Measurements from ENCODE around the gene ZNF652.

The ZNF652 gene

DNA sequence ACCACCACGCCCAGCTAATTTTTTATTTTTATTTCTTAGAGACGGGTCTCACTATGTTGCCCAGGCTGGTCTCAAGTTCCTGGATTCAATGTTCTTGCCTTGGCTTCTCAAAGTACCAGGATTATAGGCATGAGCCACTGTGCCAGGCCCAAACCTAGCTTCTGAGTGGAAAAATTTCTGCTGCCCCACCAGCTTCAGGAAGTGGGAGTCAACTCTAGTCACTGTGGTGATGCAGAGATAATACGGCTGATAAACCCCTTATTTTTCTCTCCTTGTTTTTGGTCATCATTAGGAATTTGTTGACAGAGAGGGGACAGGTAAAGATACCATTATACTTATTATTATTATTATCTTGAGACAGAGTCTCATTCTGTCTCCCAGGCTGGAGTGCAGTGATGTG, 103.7 kb downstream of the ZNF652 start:
- no peak for DNase-seq (ENCODE audit: low read depth)
- H3K4me3 ChIP-seq (ENCODE audit: low read depth, low read length): no peak overlapping the region
- TF ChIP-seq, protein P1, sequence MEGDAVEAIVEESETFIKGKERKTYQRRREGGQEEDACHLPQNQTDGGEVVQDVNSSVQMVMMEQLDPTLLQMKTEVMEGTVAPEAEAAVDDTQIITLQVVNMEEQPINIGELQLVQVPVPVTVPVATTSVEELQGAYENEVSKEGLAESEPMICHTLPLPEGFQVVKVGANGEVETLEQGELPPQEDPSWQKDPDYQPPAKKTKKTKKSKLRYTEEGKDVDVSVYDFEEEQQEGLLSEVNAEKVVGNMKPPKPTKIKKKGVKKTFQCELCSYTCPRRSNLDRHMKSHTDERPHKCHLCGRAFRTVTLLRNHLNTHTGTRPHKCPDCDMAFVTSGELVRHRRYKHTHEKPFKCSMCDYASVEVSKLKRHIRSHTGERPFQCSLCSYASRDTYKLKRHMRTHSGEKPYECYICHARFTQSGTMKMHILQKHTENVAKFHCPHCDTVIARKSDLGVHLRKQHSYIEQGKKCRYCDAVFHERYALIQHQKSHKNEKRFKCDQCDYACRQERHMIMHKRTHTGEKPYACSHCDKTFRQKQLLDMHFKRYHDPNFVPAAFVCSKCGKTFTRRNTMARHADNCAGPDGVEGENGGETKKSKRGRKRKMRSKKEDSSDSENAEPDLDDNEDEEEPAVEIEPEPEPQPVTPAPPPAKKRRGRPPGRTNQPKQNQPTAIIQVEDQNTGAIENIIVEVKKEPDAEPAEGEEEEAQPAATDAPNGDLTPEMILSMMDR (IDR thresholded peaks at IDR 0.05; ENCODE audit: control insufficient read depth, extremely low read depth, insufficient read depth): no peak

DNA sequence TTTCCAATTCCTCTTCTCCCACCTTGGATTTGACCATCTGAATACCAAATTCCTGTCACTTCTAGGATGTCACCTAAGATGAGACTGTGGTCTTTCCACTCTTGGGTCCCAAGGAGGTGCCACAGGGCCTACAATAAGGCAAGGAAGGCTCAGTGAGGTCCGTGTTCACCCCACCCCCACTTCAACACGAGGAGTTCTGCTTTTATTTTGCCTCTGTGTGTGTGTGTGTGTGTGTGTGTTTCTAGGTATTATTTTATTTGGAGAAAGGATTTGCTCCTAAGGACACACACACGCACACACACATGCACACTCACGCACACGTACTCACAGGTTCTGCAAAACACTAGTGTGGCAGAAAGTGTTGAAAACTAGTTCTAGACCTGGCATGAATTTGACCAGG, 106.9 kb downstream of the ZNF652 start:
- no peak for DNase-seq (ENCODE audit: low read depth)
- no peak overlapping the region for H3K4me3 ChIP-seq (ENCODE audit: low read depth, low read length)
- TF ChIP-seq, protein P1 (IDR thresholded peaks at IDR 0.05; ENCODE audit: control insufficient read depth, extremely low read depth, insufficient read depth): no peak

DNA sequence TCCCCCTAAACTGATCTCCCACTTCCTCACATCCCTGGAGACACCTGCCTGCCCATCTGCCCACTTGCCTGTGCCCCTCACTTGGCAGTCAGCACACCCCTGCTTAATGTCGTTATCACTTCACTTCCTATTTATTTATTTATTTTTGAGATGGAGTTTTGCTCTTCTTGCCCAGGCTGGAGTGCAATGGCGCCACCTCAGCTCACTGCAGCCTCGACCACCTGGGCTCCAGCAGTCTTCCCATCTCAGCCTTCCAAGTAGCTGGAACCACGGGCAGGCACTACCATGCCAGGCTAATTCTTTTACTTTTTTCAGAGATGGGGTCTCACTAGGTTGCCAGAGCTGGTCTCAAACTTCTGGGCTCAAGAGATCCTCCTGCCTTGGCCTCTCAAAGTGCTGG, 108.0 kb downstream of the ZNF652 start:
- no peak overlapping the region for H3K4me3 ChIP-seq (ENCODE audit: low read depth, low read length)
- DNase-seq (ENCODE audit: low read depth): no peak
- TF ChIP-seq, protein P1 (IDR thresholded peaks at IDR 0.05; ENCODE audit: control insufficient read depth, extremely low read depth, insufficient read depth): no peak

DNA sequence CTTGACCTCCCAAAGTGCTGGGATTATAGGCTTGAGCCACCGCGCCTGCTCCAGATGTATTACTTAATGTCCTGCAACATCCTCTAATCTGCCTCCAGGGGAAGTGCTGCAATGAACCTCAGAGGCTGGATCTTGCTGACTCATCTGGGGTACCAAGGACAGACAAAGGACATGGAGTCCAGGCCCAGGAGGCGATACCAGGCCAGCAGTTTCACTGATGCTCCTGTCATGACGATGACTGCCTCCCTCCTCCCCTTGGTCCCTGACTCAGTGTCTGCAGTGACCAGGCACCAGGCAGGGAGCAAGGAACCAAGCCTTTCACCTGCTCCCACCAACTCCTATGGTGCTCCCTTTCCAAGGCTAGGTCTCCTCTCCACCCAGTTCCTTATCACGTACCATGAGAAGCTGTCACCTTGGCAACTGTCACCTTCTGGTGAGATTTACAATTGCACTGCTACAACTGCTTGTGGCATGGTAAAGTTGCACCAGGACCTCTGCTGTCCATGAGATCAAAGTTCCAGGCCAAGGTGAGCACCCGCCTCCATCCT, 109.8 kb downstream of the ZNF652 start:
- TF ChIP-seq, protein P1 (IDR thresholded peaks at IDR 0.05; ENCODE audit: control insufficient read depth, extremely low read depth, insufficient read depth): no peak
- no peak overlapping the region for H3K4me3 ChIP-seq (ENCODE audit: low read depth, low read length)
- DNase-seq (ENCODE audit: low read depth): no peak

DNA sequence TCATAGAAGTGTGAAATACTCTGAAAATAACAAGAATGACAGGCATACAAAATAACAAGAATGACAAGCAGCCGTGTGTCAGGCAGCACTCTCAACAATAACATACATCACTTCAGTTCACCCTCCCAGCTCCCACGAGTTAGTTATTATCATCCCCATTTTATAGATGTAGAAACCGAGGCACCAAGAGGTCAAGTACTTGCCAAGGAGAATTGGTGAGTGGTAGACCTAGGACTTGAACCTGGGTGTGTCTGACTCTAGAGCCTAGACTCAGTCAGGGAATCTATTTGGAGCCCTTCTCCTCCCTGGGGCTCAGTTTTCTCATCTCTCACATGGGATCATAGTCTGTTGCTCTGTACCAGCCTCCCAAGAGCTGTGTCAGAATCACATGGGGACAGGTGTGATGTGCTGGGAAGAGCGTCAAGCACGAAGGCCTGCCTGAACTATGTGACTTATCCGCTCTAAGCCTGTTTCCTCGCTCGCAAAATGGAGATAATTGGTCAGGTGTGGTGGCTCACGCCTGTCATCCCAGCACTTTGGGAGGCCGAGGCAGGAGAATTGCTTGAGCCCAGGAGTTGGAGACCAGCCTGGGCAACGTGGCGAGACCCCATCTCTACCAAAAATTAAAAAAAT, 112.0 kb downstream of the ZNF652 start:
- no peak overlapping the region for H3K4me3 ChIP-seq (ENCODE audit: low read depth, low read length)

DNA sequence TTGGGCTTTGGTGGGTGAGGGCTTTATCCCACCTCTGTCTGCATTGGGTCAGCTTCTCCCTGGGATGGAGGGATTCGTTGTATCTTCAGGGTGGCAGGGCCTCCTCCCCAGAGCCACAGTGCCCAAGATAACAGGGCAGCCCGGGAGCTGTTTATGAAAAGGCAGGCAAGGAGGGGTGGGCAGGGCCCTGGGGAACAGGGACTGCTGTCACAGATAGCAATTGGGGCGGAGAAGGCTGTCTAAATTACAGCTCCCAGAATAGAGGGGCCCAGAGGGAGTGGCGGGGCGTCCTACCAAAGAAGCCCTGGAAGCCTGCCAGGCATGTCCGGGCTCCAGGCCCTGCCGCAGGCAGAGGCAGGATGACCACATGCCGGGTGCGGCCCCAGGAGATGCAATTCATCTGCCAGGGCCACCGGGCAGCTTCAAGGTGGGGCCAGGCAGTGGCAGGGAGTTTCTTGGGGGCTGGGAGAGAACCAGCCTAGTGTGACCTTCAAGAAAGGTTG, 112.7 kb downstream of the ZNF652 start:
- TF ChIP-seq, protein P1 (IDR thresholded peaks at IDR 0.05; ENCODE audit: control insufficient read depth, extremely low read depth, insufficient read depth): no peak
- no peak overlapping the region for H3K4me3 ChIP-seq (ENCODE audit: low read depth, low read length)
- DNase-seq (ENCODE audit: low read depth): no peak

More for the DNA sequence above, 112.0 kb downstream of the ZNF652 start:
- DNase-seq (ENCODE audit: low read depth): no peak
- TF ChIP-seq, protein P1 (IDR thresholded peaks at IDR 0.05; ENCODE audit: control insufficient read depth, extremely low read depth, insufficient read depth): no peak

DNA sequence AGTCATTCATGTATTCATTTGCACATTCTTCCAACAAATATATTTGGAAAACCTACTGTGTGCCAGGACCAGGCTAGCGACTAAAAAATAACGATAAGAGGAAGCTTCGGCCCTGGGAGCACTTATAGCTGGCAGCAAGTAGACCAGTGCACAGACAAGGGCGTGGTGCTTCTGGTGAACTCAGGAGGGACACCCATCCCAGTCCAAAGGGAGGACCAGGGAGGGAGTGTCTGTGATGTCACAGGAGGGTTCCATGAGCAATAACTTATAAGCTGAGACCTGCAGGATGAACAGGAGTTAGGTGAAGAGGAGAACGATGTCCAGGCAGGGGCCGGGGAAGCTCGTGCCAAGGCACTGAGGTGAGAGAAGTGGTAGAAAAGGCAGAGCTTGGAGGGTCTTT, 114.1 kb downstream of the ZNF652 start:
- H3K4me3 ChIP-seq (ENCODE audit: low read depth, low read length): no peak overlapping the region
- TF ChIP-seq, protein P1 (IDR thresholded peaks at IDR 0.05; ENCODE audit: control insufficient read depth, extremely low read depth, insufficient read depth): no peak
- no peak for DNase-seq (ENCODE audit: low read depth)
